ENCODE results near the gene HOXD3. TPM values are rescaled to one million over a fixed set of nuclear protein-coding genes. Genes with fewer than 3 reads are reported as not detected.

Gene HOXD3
- total RNA-seq, 1 donor from 2014 or later: 0.52 TPM

DNA sequence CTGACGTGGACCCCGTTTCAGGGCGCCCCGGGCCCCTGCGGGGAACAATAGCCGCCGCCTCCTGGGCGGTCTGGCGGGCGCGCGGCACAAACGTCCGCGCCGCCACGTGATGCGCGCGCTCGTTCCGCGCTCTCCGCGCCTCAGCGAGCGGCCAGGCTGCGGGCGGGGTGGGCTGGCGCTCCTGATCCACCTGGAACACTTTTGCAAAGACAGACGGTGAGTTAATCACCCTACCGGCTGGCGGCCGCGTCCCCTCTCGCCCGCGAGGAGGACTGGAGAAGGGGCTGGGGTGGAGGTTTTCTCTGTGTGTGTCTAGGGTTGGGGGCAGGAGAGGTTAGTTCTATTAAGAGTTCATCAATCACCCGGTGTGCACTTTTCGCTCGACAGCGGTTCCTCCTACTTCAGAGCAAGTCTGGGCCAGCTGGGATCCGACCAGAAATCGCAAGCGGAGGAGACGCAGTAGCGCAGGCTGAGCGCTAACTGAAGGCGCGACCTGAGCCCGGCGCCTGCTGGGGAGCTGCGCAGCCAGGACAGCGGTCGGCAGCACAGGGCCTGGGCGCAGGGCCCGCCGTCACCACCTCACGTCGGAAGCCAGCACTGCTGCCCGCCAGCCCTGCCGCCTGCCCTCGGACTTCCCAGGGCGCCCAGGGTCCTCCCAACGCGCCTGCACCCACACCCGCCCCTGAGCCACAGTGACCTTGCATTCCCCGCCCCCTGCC lies 21.1 kb downstream of the HOXD3 start:
- peak; percentile 69 for ATAC-seq

DNA sequence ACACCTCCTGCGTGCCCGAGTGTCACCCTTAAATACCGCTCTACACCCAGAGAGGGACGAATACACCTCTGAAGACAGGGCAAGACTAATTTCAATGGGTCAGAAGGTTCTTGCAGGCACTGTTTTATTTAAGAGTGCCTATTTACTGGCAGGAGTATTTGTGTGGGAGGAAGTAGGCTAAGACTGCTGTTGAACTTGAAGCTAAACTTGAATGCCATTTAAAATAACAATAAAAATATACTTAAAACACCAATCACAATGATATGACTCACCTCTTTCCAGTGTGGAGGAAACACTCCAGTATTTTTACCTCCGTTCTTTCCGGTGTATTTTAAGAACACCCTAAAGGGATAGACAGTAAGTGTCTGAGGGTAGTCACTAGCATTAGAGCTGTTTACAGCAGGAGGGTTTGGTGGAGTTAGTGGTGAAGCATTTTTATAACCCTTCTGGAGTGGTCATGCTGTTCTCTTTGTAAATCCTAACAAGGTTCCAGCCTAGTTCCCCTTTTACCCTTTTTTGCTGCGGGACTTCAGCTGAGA lies 21.7 kb downstream of the HOXD3 start:
- no peak for ATAC-seq

DNA sequence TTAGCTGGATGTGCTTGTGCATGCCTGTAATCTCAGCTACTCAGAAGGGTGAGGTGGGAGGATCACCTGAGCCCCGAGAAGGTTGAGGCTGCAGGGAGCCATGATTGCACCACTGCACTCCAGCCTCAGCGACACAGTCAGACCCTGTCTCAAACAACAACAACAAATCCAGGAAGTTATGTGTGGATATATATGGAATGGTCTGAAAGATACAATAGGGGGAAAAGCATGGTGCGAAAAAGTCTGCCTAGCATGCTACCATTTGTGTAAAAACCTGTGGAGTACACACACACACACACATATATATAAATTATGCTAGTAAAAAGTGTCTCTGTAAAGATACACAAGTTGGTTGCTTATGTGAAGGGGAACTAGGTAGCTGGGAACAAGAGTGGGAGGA lies 24.4 kb downstream of the HOXD3 start:
- ATAC-seq: no peak

DNA sequence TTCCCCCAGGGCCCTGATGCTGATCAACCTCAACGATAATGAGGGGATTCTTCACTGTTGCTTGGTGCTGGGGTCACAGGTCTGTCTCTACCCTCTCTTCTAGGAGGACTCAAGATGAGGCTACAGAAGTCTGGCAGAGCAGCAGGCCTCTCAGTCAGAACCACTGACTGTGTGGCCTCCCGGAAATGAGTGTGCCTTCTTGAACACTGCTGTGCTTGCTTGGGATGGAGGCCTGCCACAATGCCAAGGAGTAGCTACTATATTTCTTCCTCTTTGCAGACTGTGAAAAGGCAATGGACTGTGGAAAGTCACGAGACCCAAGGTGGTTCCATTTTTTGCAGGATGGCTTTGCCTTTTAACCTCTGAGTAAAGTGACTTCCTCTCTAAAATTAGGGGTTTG lies 25.6 kb downstream of the HOXD3 start:
- no peak for ATAC-seq

DNA sequence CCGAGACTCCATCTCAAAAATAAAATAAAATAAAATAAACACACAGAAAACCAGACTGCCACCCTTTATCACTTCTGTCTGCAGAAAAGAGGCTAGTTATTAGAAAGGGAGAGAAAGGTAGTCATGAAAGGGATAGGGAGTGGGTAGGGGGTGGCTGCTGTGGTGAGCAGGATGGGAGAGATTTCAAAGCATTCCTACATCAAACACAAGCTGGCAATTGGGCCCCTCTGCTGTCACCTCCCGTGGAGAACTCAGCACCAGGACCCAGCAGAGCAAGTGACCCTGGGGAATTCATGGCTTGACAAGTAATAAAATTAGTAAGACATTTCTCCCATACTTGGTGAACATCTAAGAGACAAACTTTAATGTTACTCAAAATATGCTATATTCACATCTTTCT lies 27.6 kb downstream of the HOXD3 start:
- no peak for ATAC-seq

DNA sequence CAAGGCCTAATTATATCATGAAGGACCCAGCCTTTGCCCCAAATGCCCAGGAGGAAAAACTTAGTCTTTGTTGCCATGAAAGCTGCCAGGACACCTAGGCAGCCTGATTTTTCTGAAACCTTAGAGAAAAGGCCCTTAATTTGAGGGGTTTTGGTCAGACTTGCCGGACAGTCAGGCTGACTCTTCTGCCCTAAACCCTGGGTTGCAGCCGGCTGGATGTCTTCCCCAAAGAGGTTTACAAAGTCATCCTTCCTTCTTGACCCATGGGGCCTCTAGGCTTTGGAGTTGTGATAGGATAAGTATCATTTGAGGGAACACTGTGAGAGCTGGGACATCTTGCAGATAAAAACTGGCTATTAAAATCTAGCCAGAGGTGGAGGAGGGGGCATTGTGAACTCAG lies 28.9 kb downstream of the HOXD3 start:
- no peak for ATAC-seq

DNA sequence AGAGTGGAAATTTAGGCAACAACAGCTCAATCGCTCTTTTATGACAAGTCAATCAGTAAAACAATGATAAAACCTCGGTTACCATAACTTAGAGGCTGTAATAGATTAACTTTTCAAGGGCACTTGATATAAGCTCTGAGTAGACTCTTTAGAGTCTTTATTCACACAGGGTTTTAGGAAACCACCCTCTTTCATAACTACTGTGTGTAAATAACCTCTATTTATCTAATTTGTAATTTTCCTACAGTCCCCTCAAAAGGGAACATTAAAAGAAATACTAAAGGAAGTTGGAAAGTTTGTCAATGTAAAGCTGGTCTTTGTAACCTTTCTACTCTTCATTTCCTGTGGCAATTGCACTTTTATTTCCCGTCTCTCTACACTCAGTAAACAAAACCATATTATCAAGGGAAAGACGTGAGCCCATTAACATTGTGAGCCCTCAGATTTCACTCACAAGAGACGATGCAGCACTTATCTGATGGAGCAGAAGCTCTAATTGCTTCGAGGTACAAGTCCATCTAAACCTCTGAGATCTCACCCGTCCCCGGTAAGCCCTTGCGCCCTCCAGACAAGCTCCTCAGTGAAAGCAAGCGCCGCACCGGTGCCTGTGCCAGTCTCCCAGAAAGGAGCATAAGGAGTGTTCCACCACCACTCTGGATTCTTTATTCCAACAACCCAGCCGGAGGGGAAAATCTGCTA lies 30.2 kb downstream of the HOXD3 start:
- ATAC-seq: no peak

DNA sequence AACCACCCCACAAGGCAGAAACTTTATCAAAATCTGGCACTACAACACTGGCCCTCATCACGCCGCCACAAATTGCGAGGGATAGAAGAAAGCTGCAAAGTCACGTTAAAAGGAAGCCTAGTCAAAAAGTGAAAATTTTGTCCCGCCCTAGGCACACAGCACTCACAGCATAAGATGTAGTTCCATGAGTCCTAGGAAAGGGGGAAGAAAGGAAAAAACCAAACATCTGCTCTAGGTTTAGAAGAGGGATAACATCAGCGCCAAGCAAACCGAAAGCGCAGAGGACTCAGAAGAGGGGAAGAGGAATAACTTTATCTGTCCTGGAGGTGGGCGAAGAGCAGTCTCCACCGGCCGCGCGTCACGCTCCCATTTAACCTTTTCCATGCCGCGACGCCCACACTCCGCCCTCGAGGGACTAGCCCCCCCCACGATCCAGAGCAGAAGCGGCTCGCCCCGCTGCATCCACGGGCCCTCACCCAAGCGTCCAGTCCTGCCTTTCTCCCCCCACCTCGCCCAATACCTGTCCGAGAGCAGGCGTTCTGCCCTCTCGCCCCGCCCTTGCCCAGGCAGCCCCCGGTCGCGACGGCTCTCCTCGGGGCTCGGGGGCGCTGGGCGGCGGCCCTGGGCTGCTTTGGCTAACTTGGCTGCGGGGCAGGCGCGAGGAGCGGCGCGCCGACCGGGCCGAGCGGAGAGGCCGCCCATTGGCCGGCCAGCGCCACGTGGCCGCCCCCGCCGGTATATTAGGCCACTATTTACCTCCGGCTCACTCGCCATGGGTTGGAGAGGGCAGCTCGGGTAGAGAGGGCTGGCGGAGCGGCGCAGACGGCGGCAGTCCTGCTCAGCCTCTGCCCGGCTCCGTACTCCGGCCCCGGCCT lies 31.0 kb downstream of the HOXD3 start, which contains the start of gene HOXD1:
TSS of gene HOXD1 (plus strand) at position 770 of the 875 bp plus-strand sequence. CDS start 134 bp downstream, outside the sequence.
- ATAC-seq: peak; percentile 83

DNA sequence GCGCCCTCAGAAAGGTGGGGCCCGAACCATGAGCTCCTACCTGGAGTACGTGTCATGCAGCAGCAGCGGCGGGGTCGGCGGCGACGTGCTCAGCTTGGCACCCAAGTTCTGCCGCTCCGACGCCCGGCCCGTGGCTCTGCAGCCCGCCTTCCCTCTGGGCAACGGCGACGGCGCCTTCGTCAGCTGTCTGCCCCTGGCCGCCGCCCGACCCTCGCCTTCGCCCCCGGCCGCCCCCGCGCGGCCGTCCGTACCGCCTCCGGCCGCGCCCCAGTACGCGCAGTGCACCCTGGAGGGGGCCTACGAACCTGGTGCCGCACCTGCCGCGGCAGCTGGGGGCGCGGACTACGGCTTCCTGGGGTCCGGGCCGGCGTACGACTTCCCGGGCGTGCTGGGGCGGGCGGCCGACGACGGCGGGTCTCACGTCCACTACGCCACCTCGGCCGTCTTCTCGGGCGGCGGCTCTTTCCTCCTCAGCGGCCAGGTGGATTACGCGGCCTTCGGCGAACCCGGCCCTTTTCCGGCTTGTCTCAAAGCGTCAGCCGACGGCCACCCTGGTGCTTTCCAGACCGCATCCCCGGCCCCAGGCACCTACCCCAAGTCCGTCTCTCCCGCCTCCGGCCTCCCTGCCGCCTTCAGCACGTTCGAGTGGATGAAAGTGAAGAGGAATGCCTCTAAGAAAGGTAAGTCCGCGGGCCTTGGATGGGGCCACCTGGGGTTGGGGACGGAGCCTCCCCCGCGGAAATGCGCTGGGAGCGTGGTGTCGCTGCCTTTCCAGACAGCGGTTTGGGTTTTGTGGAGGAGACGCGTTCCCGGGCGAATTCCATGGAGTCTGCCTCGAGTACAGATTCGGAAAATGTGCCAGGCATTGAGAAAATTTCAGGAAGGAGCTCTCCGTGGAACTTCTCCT lies 31.9 kb downstream of the HOXD3 start:
- ATAC-seq: peak; percentile 33

DNA sequence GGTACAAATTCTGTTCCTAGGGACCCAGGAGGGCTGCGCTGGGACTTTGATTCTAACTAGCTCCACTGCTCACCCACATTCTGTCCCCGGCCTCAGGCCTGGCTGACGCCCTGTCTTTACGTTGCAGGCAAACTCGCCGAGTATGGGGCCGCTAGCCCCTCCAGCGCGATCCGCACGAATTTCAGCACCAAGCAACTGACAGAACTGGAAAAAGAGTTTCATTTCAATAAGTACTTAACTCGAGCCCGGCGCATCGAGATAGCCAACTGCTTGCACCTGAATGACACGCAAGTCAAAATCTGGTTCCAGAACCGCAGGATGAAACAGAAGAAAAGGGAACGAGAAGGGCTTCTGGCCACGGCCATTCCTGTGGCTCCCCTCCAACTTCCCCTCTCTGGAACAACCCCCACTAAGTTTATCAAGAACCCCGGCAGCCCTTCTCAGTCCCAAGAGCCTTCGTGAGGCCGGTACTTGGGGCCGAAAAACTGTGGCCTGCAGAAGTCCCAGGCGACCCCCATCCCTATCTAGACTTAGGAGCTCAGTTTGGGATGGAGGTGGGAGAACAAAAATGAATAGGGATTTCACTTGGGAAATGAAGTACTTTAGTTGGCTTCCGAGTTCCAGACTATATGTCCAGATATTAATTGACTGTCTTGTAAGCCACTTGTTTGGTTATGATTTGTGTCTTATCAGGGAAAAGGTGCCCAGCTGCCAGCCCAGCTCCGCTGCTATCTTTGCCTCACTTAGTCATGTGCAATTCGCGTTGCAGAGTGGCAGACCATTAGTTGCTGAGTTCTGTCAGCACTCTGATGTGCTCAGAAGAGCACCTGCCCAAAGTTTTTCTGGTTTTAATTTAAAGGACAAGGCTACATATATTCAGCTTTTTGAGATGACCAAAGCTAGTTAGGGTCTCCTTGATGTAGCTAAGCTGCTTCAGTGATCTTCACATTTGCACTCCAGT lies 32.9 kb downstream of the HOXD3 start:
- no peak for ATAC-seq

DNA sequence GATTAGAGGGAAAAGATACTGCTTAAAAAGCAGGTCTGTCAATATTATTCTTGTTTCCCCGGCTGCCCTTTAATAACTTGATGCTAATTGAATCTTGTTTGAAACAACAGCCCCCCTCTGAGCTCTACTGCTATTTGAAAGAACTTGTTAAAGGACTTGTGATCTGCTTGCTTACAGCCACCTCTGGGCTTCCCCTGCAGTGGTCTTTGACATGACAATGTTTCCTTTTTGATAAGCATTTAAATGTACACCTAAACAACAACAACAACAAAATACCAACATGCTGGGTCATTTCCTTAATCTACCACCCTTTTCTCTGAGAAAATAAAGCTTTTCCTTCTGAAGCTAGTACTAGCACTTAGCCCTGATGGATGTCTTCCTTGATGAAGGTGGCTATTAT lies 35.2 kb downstream of the HOXD3 start:
- no peak for ATAC-seq

DNA sequence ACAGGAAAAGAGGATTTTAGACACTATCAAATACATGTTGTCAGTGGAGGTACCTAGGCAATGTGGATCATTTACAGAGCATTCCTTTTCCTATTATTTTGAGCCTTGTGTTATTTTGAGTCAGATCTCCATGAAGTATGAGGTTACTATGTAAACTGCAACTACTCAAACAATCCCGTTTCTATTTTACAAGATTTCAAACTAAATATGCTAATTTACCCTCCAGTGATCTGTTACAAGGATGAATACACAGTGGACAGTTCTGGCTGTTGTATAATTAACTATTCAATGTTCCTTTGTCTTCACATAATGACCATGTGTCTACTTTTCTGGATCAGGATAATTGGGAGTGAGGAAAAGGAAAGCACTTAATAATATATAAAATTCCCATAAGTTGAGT lies 35.9 kb downstream of the HOXD3 start:
- no peak for ATAC-seq

DNA sequence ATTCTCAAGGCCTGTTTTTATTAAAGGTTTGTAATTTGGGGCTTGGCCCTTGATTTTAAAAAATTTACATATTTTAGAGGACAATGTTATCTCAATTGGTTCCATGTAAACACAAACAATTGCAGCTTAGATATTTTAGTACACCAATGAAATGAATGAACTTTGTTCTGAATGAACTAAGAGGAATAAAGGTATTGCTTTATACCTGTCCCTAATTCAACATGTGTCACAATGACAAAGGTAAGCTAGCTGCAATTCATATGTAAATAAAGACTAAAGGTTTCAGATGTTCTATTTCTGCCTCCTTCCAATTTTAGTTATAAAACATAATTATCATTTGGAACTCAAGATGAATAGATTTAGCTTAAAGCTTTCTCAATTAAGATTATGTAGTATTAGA lies 42.8 kb downstream of the HOXD3 start:
- no peak for ATAC-seq

DNA sequence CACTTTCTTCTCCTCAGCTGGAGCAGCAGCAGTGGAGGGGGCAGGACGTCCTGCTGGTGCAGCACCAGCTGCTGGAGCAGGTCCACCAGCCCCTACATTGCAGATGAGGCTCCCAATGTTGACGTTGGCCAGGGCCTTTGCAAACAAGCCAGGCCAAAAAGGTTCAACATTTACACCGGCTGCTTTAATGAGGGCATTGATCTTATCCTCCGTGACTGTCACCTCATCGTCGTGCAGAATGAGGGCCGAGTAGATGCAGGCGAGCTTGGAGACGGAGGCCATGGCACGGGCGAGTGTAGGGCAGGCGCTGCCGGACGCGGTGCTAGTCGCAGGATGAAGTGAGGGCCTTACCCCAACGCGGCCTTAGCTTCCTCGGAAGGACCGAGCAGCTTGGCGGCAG lies 43.9 kb downstream of the HOXD3 start:
- no peak for ATAC-seq

DNA sequence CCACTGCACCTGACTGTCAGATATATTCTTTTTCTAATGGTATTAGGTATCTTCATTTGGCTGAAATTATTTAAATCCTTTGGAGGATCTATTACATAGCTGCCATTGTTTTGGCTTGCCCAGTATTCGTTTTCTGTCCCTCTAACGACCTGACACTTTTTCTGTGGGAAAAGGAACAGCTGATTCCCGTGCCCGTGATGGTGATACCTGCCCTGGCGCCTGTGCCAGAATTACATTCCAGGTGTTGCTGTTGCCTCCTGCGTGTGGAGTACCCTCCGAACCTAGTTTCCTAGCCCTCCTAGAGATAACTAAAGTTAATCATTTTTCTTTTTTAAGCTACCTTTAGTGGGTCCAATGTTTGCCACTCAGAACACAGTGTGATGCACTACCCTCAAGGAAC lies 45.4 kb downstream of the HOXD3 start:
- no peak for ATAC-seq

DNA sequence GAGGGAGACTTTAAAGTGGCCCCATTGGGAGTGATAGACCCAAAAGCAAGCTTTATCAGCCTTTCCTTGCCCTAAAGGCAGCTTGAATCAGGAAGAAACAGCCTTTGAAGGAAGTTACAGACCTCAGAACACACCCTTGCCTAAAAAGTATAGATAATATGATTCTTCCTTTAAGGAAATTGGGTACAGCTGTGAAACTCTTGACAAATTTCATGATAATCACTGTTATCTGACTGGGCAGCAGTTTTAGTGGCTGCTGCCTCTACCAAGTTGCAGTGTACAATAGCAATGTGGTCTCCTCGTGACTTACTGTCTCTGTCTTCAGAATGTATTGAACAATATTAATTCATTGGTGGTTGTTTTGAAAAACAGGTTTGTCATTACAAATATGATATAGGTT lies 48.0 kb downstream of the HOXD3 start:
- no peak for ATAC-seq

DNA sequence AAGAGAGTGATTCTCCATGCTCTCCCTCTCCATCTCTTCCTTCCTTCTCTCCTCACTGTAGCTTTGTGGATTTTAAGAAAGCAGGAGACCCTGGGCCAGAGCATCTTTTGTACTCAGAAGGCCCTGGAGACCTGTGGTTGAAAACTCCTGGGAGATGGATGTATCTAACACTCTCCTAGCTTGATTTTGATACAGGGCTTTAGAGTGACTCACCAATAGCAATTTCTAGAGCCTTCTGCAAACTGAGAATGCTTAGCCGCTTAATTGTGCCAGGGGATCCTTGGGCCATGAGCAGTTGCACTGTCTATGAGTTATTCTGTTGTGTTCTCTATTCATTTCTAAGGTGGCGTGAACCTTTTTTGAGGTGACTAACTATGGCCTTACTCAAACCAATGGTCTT lies 49.0 kb downstream of the HOXD3 start:
- ATAC-seq: no peak

DNA sequence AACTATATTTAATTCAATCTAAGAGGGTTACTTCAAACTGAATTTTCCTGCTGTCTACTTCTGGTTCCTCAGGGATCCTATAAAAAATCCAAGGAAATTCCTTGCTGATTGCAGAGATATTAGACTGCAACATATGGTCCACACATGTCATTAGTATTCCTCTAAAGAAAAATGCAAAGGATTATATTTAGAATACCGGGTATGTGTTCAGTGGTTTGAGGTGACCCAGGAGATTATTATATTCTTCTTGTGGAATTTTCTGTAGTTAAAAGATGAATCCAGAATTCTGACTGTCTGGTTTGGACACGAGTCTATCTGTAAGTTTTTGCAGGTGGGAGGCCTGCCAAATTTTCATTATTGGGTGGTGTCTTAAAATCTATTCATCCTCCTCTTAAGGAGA lies 49.6 kb downstream of the HOXD3 start:
- ATAC-seq: no peak

DNA sequence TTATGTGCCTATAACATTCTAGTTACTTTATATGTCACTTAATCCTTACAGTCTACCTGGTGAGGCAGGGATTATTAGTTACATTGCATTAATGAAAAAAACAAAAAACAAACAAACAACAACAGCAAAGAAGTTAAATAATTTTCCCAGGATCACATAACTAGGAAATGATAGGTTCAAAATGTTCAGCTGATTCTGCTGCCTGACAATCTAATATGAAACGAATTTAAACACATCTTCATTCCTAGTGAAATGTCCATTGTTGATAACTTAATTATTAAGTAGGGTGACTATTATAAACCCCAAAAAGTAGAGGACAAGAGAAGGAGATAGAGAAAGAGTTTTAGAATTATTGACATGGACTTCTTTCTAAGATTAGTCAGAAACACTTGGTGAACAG lies 54.0 kb downstream of the HOXD3 start:
- ATAC-seq: no peak

DNA sequence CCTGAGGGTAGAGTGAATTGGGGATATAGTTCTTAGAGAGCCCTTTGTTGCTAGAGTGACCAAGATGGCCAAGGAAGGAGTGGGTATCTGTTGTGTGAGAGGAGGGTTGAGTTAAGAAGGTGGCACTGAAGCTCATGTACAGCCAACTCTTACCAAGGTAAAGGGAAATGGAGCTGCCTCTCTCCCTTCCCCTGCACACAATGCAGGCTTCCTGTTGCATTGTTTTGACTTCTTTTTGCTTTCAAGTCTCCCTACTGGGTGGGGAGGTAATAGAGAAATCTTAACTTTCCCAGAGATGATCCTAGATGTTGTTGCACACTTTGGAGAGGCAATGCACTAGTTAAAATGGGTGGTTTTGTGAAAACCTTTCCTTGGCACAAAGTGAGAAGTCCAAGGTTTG lies 55.2 kb downstream of the HOXD3 start:
- no peak for ATAC-seq

DNA sequence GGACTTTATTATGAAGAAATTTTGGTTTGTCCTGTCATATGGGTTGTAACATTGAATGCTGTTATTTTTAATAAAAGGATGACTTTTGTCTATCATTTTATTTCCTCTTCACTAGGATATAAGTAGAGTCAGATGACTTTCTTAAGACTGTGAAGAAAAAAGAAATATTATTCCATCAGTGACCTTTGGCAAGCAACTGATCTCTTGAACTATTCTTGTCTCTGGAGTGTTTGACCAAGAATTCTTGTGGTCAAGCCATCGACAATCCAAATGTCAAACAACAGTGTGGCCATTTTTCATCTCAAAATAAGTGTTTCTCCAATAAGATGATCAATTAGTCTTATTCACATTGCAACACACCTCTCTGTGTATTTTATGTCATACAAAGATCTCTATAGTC lies 56.3 kb downstream of the HOXD3 start:
- ATAC-seq: no peak

Measured in esophagus mucosa (tissue), 1 donor.